GM19351 (cell line): ENCODE measurements around the gene KIAA1549.

Source experiments
- ATAC-seq: cut with Tn5 transposase; IDR thresholded peaks from one replicate; pipeline ENCODE4 v1.9.1; 2021; ENCODE audit warnings: mild to moderate bottlenecking, moderate library complexity; ENCODE audit not compliant: unreplicated experiment

Gene KIAA1549

GRCh38 chr7:138861051-138861450 is 120.1 kb downstream of the KIAA1549 start:
- no peak for ATAC-seq

DNA sequence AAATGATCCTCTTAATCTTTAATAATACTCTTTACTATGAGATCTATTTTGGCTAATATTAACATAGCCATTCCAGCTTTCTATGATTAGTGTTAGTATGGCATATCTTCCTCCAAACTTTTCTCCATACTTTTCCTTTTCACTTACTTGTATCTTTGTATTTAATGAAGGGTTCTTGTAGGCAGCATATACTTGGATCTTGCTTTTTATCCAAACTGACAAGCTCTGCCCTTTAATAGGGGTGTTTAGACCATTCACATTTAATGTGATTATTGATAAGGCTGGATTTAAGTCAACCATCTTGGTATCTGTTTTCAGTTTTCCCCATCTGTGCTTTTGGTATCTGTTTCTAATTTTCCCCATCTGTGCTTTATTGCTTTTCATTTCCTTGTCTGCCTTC is 123.5 kb downstream of the KIAA1549 start:
- ATAC-seq = no peak

GRCh38 chr7:138854115-138854645 is 127.0 kb downstream of the KIAA1549 start:
- ATAC-seq = no peak

DNA sequence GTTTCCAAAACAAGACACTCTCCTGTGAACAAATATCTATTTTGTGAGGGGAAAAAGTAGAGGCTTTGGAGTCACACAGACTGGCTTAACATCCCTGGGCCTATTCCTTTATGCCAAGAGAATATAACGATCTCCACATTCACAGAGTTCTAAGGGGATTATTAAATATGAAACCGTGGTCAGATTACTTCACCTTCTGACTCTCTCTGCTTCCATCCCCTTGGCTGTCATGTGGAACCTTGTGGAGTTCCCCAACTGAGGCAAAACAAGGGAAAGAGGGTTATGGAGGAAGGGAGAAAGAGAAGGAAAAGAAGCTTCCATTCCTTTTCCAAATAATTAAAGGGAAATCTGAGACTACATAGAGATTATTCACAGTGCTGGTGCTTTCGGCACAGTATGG is 127.7 kb downstream of the KIAA1549 start:
- ATAC-seq = no peak

GRCh38 chr7:138852469-138852868 is 128.7 kb downstream of the KIAA1549 start:
- no peak for ATAC-seq

DNA sequence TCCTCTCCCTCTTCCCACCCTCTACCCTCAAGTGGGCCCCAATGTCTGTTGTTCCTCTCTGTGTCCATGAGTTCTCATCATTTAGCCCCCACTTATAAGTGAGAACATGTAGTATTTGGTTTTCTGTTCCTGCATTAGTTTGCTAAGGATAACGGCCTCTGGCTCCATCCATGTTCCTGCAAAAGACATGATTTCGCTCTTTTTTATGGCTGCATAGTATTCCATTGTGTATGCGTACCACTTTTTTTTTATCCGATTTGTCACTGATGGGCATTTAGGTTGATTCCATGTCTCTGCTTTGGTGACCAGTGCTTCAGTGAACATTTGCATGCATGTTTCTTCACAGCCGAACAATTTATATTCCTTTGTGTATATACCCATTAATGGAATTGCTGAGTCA is 131.5 kb downstream of the KIAA1549 start:
- no peak for ATAC-seq

DNA sequence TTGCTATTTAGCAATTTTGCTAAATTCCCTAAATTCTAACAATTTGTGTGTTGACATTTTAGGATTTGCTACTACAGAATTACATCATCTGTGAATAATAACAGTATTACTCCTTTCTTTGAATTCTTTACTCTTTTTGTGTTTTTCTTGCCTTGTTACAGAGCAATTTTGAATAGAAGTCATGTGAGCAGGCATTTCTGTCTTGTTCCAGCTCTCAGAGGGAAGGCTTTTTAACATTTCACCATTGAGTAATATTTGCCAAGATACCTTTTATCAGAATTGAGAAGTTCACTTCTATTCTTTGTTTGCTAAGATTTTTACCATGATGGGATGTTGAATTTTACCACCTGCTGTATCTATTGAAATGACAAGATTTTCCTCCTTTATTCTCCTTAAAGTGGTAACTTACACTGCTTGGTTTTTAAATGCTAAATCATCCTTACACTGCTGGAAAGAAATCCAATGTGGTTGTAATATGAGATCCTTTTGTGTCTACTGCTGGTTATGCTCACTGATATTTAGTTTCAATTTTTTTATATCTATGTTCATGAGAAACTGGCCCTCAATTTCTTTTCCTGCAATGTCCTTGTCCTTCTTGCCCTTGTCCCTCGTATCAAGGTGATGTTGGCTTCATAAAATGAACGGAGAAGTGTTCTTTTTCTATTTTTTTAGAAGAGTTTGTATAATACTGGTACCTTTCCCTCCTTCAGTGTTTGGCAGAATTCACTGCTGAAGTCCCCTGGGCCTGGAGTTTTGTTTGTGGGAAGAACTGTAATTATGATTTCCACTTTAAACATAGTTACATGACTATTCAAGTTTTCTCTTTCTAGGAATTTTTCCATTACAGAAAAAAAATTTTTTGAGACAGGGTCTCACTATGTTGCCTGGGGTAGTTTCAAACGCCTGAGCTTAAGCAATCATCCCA is 132.9 kb downstream of the KIAA1549 start:
- ATAC-seq = no peak

DNA sequence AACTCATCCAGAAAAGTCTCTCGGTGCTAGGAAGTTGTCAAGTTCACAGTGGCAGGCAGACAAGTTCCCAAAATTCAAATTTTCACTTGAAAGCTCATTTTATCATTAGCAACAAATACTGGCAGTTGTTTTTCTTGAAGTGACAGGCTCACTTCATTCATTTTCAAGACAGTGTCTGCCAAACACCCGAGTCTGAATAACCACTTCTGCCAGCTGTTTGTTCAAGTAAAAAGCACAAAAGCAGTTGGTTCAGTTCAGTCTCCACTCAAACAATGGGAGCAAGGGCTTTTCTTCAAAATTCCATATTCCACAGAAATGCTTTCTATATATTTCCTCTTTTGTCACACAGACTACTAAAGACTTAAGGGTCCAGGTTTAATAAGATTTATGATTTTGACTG is 135.5 kb downstream of the KIAA1549 start:
- ATAC-seq = no peak

DNA sequence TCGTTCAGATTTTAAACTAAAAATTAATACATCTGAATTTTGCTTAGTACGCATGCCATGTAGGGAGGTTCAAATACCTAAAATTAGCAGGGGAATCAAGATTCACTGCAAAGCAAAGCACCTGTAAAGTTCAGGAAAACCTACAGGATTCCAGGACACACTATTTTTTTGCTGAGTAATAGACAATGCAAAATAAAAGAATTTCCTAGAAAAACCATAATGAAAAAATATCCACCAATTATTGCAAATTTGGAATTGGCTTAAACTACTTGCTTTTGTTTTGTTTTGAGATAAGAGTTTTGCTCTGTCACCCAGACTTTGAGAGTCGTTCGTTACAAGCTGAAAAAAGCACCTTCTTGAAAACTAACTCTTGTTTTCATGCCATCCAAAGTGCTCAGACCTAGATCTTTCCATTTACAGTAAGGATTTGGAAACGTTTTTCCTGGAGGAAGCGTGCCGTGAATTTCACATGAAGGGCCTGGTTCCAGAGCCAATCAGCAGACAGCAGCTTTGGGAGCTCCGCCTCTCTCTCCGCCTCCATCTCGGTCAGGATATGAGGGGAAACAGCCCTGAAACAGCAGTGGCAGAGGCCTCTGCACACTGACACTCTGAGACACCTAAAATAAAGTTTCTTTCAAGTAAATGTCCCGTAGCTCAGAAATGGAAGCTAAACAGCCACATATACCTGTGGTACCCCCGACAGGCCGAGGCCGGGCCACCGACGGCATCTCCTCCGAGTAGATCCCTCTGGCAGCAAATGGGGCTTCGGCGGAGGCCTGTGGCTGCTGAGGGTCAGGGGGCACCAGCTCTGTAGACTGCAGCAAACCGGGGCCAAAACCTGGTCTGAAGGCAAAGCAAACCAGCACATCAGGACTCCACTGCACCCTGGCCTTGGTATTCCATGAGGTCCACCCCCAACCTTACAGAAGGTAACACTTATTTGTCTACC is 137.3 kb downstream of the KIAA1549 start:
- ATAC-seq = no peak

DNA sequence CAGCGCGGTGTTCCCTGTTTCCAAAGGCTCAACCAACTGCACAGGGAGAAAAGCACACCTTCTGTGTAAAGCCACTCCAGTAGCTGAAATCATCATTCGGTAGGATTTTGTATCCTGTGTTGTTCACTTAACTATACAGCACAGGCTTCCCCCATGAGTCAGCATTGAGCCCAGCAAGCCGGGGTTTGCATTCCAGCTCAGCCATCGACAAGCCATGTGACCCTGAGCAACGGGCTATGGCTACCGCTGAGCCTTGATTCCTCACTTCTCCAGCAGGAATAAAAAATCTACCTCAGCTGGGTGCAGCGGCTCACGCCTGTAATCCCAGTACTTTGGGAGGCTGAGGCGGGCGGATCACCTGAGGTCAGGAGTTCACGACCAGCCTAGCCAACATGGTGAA is 139.1 kb downstream of the KIAA1549 start:
- ATAC-seq = no peak

DNA sequence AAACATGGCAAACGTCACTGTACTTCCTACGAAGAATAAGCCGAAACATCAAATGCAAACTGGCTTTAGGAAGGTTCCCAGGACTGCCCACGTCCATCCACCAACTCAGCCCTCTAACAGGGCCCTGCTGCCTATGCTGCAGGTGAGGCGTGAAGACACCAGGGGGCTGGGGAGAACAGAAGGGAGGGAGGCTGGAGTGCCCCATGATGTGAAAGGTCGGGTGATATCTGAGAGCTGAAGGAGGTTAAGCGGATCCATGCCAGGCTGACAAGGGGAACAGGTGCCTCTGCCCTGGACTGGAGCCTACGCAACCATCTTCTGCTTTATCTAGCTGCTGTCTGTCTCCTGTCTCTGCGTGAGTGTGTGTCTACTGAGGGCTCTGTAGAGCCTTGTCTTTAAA is 143.0 kb downstream of the KIAA1549 start:
- no peak for ATAC-seq

DNA sequence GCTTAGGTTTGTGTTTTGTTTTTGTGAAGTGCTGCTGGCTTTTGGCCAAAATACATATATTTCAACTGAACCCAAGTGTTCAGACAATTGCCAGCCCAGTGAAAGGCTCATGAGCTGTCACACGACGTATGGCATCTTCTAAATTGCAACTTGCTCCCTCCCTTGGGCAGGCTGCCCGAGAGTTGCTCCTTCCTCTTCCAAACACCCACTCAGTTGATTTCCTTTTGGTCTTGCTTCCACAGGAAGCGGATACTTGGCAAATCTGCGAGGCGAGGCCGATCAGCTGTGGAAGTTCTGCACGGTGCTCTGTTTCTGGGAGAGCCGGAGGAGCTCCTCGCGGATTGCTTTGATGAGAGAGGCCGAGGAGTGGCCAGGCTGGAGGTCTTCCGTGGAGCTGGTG is 143.6 kb downstream of the KIAA1549 start:
- no peak for ATAC-seq

- no peak for ATAC-seq
Measured at GRCh38 chr7:138835087-138835486, 146.1 kb downstream of the KIAA1549 start.

DNA sequence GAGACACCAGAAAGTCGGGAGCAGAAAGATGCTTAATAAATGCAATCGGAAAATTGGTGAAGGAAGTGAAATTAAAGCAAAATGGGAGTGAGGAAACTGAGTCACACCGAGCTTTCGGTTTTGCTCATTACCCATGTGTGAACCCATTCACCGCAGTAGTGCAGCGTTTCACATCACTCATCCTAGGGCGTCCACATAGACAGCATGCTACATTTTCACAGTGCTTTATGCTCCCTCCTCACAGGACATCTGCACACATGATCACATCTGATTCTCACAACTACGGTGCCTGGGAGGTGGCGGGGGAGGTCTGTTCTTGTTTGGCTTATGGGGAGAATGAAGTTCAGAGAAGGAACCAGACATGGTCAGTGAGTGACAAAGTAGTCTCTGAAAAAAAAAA is 146.6 kb downstream of the KIAA1549 start:
- ATAC-seq = peak; percentile 76

GRCh38 chr7:138833596-138833995 is 147.6 kb downstream of the KIAA1549 start:
- ATAC-seq = no peak

GRCh38 chr7:138832966-138833365 is 148.2 kb downstream of the KIAA1549 start:
- ATAC-seq = no peak

- no peak for ATAC-seq
Measured at GRCh38 chr7:138829335-138829734, 151.9 kb downstream of the KIAA1549 start.

DNA sequence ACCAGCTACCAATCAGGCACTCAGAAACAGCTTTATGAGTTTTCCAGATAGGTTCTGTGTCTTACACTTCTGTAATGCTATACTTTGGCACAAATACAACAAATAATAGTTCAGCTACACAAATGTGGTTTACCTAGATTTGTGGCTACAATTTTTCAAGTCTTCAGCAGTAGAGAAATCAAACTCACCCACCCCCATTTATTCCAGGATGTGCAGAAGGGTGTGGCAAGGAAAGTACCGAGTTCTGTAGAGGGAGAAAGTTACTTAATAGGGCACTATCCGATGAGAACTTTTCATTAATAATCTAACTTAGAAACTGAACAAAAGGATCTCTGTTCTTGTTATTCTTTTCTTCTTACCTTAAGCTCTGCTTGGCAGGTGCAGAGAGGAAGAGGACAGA is 152.9 kb downstream of the KIAA1549 start:
- ATAC-seq = no peak

DNA sequence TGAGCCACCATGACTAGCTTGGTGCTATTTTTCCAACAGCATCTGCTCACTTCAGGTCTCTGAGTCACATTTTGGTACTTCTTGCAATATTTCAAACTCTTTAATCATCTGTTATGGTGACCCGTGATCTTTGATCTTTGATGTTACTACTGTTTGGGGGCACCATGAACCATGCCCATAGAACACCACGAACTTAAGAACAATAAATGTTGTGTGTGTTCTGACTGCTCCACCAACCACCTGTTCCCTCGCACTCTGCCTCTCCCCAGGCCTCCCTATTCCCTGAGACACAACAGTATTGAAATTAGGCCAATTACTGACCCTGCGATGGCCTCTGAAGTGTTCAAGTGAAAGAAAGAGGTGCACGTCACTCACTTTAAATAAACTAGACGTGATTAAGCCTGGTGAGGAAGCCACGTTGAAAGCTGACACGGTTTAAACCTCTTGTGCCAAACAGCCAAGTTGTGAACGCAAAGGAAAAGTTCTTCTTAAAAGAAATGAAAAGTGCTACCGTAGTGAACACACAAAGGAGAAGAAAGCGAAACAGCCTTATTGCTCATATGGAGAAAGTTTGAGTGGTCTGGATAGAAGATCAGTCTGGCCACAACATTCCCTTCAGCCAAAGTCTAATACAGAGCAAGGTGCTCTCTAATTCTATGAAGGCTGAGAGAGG is 156.0 kb downstream of the KIAA1549 start:
- ATAC-seq = no peak

DNA sequence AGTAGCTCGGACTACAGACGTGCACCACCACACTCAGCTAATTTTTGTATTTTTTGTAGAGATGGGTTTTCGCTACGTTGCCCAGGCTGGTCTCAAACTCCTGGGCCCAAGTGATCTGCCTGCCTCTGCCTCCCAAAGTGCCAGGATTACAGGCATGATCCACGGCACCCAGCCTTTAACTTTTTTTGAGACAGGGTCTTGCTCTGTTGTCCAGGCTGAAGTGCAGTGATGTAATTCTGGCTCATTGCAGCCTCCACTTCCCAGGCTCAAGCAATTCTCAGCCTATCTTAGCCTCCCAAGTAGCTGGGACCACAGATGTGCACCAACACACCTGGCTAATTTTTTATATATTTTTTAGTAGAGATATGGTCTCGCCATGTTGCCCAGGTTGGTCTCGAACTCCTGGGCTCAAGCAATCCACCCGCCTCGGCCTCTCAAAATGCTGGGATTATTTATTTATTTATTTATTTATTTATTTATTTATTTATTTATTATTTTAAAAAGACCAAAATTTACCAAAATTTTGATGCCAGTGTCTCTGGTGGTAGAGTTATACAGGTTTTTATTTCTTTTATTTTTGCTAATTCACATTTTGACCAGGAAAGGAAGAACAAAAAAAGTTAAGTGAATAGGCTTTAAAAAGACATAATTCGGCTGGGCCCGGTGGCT is 158.2 kb downstream of the KIAA1549 start:
- ATAC-seq = no peak
